ENCODE measurements around the gene ALDOB. TPM values are rescaled to one million over a fixed set of nuclear protein-coding genes. Genes with fewer than 3 reads are reported as not detected.
"Not testable (repeated sequence)": the region's sequence is repeated elsewhere in the genome, so short reads cannot be mapped to it uniquely, and the experiment has no call there.

The ALDOB gene
- total RNA-seq, 1 donor from 2014 or later = not detected

- intact Hi-C loops (cut with micrococcal nuclease) = no loop called here
Observed at GRCh38 chr9:101388507-101388993, 47.0 kb downstream of the ALDOB start.

DNA sequence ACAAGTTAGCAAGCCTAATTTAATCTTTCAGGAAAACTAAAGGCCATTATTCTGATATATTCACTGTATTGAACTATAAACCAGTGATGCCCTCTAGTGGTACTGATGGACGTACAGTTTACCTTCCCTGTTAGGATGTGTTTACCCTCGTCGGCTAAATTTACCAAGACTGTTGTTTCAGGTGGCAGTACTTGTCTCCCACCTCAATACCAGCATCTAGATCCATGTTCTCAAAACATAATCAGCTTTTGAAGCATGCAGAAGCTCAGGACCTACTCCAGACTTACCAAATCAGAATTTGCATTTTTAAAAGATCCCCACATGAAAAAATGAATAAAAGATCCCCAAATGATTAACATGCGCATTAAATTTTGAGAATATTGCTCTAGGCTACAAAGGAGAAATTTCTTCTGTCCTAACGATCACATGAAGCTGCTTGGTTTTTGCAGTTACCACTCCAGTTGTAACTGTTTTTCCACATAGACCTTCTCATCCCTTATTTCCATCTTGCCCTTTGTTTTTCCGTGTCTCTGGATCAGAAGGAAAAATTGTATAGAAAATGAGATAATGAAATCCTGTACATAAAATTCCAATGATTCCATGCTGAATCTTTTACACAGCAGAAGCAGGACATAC, 47.6 kb downstream of the ALDOB start:
- intact Hi-C loops (cut with micrococcal nuclease) = no loop called here

GRCh38 chr9:101384873-101385536, 50.6 kb downstream of the ALDOB start, which contains the start of gene BAAT:
Gene BAAT, minus strand, starts transcription at chr9:101385006. Its CDS starts 13,602 bp downstream, at chr9:101371404.
- intact Hi-C loops (cut with micrococcal nuclease) = not testable (repeated sequence)

DNA sequence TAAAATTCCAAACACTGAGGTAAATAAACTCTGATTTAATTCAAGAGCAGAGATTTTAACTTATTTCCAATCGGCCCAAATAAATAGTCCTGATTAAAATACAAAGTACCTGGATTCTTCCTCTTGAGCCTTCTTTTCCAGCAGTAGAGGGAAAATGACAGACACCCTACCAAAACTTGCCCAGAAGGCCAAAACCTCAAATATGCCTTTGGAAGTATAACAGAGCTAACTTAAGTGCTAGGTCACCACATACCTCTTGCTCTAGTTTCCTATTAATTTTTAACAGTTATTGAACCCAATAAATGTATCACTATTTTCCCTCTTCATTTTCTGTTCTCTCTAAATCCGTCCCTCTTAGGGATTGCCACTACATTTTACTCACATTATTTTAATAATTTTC, 52.2 kb downstream of the ALDOB start:
- intact Hi-C loops (cut with micrococcal nuclease) = no loop called here

DNA sequence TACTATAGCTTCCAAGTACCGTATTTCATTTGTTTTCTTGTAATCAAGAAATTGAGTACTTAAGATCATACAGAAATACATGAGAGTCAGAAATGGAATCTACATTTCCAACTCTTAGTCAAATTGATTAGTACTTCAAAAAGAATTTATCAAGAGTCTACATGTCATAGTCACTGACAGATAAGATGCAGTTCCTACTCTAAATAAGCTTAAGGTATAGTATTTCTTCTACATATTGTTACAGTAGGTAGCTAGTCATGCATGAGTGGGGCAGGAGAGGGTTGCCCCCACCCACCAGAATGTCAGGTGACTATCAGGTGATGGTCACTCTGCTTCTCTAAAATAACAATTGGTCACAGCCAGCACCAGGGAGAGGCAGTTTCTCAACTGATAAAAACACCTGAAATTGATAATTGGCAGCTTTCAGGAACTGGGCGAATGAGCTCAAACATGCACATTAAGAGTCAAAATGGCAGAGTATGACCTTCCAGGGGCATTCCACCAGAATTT, 53.7 kb downstream of the ALDOB start:
- intact Hi-C loops (cut with micrococcal nuclease) = no loop called here

DNA sequence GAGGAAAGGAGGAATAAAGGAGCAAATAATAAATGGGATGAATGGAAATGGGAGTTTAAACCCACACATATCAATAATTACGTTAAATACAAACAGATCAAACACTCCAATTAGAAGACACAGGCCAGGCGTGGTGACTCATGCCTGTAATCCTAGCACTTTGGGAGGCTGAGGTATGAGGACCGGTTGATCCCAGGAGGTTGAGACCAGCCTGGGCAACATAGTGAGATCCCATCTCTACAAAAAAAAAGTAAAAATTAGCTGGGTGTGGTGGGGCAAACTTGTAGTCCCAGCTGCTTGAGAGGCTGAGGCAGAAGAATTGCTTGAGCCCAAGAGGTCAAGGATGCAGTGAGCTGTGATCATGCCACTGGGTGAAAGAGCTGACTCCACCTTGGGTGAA, 54.5 kb downstream of the ALDOB start:
- intact Hi-C loops (cut with micrococcal nuclease) = no loop called here

GRCh38 chr9:101380295-101380694, 55.3 kb downstream of the ALDOB start:
- intact Hi-C loops (cut with micrococcal nuclease) = no loop called here

GRCh38 chr9:101376111-101376848, 59.3 kb downstream of the ALDOB start:
- intact Hi-C loops (cut with micrococcal nuclease) = no loop called here

DNA sequence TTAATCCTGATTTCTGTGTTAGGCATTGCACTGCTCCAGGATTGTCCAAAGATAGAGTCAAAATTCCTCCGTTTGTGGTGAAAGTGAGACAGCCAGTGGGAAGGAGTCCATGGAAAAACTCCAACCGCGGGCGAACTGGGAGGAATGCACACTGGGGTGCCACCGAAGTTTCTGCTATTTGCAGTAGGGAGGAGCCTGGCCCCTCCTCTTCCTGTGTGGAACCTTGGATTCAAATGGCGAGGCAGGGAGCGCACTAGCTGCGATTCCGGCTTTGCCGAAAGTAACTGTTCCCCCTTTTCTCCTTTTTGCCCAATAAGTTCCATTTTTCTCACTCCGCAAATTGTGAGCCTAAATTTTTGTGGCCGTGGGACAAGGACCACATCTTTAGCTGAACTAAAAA, 60.0 kb downstream of the ALDOB start:
- intact Hi-C loops (cut with micrococcal nuclease) = no loop called here

DNA sequence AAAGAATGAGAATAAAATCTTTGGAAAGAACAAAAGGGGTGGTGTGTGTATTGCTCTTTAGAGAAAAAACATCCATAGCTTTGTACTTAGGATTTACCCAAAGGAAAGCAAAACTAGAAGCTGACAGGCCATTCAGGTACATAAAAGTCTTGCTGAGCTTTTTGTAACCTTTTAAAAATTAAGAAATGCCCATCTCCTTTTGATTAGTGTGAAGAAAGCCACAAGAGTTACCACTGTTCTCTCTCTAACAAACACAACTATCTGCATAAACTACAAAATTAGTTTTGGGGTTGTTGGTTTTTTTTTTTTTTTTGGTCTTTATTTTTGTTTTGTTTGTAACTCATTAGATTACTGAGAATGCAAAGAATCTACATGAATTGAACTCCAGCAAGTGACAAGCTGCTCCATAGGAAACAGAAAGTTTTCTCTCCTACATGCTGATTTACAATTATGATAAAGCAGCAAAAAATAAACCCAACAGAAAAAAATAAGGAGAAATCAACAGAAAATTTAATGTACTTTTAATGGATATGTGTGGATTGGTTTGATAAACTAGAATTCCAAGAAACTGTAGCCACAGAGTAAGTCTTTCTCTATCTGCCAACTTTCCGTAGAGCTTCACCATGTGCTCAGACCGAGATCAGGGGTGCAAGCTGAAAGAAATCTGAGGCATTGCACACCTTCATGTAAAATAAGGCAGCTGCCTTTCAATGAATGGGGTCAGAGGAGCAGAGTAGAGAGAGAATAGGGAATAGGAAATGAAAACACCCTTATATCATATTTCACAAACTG, 63.1 kb downstream of the ALDOB start:
- intact Hi-C loops (cut with micrococcal nuclease) = no loop called here

- intact Hi-C loops (cut with micrococcal nuclease) = no loop called here
Observed at GRCh38 chr9:101371813-101372212, 63.8 kb downstream of the ALDOB start.

Other genes with a start within 250 kb of the ALDOB start
- 0.07 TPM in 1 of 2 replicates, not detected in the other for gene BAAT, start 50.8 kb downstream of the ALDOB start, total RNA-seq
- 10.7 and 10.8 TPM in 2 replicates for gene MRPL50, start 37.2 kb downstream of the ALDOB start, total RNA-seq
- gene ZNF189, start 36.9 kb downstream of the ALDOB start, total RNA-seq = 14.2 and 14.9 TPM in 2 replicates
- gene RNF20, start 98.1 kb upstream of the ALDOB start, total RNA-seq = 40.4 and 45.1 TPM in 2 replicates
- gene PPP3R2, start 159.2 kb upstream of the ALDOB start, total RNA-seq = not detected in 2 replicates

Measured in T-helper 1 cell treated with Interleukin-12 subunit alpha and Interleukin-12 subunit beta and Interleukin-4 antibody, amounts not matched to agents 30 ng/mL and 1 ng/mL, for 36 hours (primary cell).